GM12865 (cell line): ENCODE data around the gene EXOC4.

Source experiments
- DNase-seq: peaks from one replicate; pipeline ENCODE4 v3.0.0; 2010; ENCODE audit warnings: low read depth
- H3K4me3 ChIP-seq: 2 replicates; pipeline ENCODE4 v1.5.1; 2011; ENCODE audit warnings: mild to moderate bottlenecking, low read depth, low read length, control low read depth
- TF ChIP-seq, protein P1 (sequence below): IDR thresholded peaks from 2 replicates; pipeline ENCODE4 v1.5.1; 2011; ENCODE audit warnings: low read length, control low read depth, low read depth, inconsistent platforms; ENCODE audit not compliant: insufficient read depth; ENCODE audit errors: missing control alignments

Gene EXOC4

DNA sequence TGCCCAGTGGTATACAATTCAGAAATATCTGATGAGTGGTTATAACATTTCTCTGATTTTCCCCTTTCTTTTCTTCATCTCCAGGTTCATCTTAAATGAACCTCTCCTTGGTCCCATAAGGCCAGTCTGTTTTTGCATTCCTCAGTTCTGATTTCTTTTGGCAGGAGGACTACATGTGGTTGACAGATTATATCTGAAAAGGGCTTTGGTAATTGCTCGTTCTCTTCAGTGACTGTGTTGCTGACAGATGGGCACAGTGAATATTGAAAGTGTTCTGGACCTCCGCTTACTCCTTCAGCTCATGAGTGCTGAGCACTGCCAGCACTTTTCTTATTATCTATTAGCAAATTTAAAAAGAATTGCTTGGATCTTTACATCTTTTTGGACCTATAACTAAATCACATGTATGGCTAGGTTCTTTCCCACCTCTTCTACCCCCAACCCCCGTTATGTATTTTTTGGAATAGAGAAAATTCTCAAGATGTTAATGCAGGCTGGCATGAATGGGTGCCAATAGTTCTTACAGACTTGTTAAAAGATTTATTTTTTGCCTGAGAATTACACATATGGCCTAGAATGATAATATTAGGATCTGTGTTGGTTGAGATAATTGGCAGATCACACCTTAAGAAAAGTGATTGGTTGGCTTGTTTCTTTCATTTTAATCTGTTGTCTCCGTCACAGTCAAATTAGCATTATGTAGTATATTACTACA, 323.0 kb downstream of the EXOC4 start:
- no peak overlapping the region for H3K4me3 ChIP-seq
- no peak for DNase-seq
- TF ChIP-seq, protein P1, sequence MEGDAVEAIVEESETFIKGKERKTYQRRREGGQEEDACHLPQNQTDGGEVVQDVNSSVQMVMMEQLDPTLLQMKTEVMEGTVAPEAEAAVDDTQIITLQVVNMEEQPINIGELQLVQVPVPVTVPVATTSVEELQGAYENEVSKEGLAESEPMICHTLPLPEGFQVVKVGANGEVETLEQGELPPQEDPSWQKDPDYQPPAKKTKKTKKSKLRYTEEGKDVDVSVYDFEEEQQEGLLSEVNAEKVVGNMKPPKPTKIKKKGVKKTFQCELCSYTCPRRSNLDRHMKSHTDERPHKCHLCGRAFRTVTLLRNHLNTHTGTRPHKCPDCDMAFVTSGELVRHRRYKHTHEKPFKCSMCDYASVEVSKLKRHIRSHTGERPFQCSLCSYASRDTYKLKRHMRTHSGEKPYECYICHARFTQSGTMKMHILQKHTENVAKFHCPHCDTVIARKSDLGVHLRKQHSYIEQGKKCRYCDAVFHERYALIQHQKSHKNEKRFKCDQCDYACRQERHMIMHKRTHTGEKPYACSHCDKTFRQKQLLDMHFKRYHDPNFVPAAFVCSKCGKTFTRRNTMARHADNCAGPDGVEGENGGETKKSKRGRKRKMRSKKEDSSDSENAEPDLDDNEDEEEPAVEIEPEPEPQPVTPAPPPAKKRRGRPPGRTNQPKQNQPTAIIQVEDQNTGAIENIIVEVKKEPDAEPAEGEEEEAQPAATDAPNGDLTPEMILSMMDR = no peak

DNA sequence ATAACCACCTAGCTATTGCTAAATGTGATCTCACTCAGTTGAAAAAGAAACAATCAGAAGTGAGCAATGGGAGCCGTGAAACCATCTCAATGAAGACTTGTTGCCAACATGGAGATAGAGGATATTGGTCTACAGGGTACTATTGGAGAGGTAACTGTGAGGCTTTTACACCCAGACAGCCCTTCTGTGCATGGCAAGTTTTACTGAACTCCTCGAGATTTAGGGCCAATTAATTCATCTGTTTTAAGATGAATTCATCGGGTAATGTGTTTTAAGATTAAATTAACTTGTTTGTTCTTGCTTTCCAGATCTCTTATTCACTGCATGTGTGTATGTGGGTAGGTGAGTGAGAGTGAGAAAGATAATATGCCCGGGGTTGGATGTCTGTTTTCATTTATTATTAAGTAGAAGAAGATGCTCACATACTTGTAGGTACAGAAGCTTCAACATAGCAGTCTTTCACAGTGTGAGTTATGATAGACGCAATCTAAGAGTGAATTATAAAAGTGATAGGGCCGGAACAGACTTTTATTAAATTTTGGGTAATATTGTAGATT, 323.8 kb downstream of the EXOC4 start:
- H3K4me3 ChIP-seq = no peak overlapping the region
- TF ChIP-seq, protein P1 = no peak
- no peak for DNase-seq

DNA sequence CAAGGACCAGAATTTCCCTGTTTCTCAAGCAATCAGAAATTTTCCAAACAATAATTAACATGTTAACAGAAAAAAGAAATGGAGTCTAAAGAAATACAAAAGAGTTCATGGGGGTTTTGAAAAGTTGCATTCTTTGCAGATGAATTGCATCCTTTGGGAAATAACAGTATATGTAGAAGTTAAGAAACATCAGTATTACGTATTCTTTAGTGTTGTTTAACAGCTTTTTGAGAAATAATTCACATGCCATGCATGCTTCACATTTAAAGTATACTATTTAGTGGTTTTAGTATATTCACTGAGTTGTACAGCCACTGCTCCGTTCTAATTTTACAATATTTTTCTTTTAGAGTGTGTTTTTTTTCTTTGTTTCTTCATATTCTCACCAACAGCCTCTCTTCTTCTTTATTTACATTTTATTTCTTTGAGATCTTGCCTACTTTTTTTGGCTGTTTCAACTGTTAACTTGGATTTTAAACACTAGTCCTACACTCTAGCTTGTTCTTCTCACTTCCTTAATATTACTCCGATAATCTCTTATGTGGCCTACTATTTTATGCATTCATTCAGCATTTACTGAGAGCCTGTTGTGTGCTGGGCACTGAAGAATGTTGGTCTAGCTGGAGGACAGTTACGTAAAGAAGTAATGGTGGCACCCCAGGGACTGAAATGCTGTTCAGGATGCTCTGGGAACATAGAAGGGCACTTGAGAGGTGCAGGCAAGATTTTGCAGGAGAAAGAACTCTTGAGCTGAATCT, 330.1 kb downstream of the EXOC4 start:
- no peak for DNase-seq
- H3K4me3 ChIP-seq = no peak overlapping the region
- TF ChIP-seq, protein P1 = no peak

DNA sequence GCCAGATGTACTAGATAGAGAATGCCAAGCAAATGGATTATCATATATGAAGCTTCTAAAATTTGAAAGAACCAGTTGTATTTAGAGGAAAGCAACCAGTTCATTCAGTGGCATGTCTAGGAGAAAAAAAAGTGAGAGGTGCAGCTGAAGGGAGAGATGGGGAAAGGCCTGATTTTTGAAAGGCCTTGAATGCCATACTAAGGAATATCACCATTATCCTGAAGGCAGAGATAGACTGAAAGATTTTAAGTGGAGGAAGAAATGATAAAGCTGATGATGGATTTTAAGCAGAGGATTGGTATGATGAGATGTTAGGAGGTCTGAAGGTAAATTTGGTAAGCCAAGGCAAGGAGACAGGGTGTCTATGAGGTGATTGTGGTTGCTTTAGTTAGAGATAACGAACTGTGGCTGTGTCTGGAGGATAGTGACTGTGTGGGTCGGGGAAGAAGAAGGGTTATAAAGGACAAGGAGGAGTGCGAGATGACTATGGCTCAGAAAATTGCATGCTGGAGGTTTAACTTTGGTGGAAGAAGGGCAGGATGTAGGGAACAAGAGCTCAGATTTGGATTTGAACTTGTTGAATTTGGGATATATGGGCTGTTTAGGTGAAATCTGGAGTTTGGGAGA, 330.8 kb downstream of the EXOC4 start:
- no peak for DNase-seq
- no peak overlapping the region for H3K4me3 ChIP-seq
- TF ChIP-seq, protein P1 = no peak

DNA sequence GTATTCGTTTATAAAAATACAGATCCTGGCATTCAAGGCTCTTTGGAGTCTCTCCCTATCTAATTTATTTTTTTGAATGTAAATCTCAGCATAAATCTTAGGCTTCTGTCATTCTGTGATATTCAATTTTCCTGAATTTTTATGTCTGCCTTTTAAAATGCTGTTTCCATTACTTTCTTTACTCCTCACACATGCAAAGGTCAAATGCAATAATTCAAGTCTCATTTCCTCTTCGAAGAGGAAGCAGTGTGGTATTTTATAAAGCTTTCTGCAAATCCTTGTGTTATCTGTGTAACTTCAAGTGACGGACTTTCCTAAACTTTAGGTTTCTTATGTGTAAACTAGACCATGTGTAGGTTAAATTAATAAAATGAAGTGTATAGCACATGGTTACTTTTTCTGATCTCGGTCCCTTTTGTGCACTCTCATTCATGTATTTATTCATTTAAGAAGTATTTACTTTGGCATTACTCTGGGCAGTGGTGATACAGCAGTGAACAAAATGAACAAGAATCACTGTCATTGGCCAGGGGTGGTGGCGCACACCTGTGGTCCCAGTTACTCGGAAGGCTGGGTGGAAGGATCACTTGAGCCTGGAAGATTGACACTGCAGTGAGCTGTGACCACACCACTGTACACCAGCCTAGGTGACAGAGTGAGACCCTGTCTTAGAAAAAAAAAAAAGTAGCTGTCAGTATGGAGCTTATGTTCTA, 332.2 kb downstream of the EXOC4 start:
- H3K4me3 ChIP-seq = no peak overlapping the region
- DNase-seq = no peak
- TF ChIP-seq, protein P1 = no peak

DNA sequence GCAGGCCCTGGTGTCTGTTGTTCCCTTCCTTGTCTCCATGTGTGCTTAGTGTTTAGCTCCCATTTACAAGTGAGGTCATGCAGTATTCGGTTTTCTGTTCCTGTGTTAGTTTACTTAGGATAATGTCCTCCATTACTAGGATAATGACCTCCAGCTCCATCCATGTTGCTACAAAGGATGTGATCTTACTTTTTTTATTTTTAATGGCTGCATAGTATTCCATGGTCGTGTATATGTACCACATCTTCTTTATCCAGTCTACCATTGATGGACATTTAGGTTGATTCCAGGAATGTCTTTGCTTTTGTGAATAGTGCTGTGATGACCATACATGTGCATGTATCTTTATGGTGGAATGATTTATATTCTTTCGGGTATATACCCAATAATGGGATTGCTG, 333.4 kb downstream of the EXOC4 start:
- H3K4me3 ChIP-seq = no peak overlapping the region
- DNase-seq = no peak
- TF ChIP-seq, protein P1 = no peak
